ENCODE data around the gene KAT2B. TPM values are rescaled to one million over a fixed set of nuclear protein-coding genes. Genes with fewer than 3 reads are reported as not detected.

The KAT2B gene
- total RNA-seq, 2 donors from 2014 or later = 8.5 to 25.9 TPM

DNA sequence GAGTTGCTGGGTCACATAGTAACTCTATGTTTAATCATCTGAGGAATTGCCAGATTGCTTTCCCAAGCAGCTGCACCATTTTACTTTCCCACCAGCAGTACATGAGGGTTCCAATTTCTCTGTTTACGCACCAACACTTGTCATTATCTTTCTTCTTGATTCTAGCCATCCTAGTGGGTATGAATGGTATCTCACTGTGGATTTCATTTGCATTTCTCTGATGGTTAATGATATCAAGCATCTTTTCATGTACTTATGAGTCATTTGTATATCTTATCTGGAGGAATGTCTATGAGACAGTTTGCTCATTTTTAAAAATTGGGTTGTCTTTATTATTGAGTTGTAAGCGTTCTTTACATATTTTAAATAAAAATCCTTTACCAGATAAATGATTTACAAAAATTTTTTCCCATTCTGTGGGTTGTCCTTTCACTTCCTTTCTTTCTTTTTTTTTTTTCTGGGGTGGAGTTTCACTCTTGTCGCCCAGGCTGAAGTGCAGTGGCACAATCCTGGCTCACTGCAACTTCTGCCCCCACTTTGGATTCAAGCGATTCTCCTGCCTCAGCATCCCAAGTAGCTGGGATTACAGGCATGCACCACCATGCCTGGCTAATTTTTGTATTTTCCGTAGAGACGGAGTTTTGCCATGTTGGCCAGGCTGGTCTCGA, 154.7 kb downstream of the KAT2B start:
- TF ChIP-seq, protein P1, sequence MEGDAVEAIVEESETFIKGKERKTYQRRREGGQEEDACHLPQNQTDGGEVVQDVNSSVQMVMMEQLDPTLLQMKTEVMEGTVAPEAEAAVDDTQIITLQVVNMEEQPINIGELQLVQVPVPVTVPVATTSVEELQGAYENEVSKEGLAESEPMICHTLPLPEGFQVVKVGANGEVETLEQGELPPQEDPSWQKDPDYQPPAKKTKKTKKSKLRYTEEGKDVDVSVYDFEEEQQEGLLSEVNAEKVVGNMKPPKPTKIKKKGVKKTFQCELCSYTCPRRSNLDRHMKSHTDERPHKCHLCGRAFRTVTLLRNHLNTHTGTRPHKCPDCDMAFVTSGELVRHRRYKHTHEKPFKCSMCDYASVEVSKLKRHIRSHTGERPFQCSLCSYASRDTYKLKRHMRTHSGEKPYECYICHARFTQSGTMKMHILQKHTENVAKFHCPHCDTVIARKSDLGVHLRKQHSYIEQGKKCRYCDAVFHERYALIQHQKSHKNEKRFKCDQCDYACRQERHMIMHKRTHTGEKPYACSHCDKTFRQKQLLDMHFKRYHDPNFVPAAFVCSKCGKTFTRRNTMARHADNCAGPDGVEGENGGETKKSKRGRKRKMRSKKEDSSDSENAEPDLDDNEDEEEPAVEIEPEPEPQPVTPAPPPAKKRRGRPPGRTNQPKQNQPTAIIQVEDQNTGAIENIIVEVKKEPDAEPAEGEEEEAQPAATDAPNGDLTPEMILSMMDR (IDR thresholded peaks at IDR 0.05) = no peak
- no peaks in the 10 kb centered on the region for H3K27me3 ChIP-seq
- DNase-seq = no peak

GRCh38 chr3:20197775-20198174, 157.5 kb downstream of the KAT2B start:
- no peak overlapping the region for H3K4me3 ChIP-seq
- intact Hi-C loops (cut with DNase I) = no loop called here
- no peaks in the 10 kb centered on the region for H3K36me3 ChIP-seq
- TF ChIP-seq, protein P1 (IDR thresholded peaks at IDR 0.05) = no peak
- peak; percentile 44 for DNase-seq
- no peaks in the 10 kb centered on the region for H3K4me1 ChIP-seq
- no peak overlapping the region for H3K9ac ChIP-seq (ENCODE audit: low read depth in 2 of 2, low read length in 2 of 2)
- no peaks in the 10 kb centered on the region for H3K27me3 ChIP-seq
- H3K9me3 ChIP-seq = no peaks in the 10 kb centered on the region
- no peak overlapping the region for H3K27ac ChIP-seq

More for the DNA sequence above, 154.7 kb downstream of the KAT2B start:
- Histone ChIP-seq H3K27ac (no peak overlapping the region), H3K9ac (ENCODE audit: low read depth in 2 of 2, low read length in 2 of 2) (no peak overlapping the region), H3K9me3 (no peaks in the 10 kb centered on the region), H3K4me3 (no peak overlapping the region), H3K4me1 (no peaks in the 10 kb centered on the region), H3K36me3 (no peaks in the 10 kb centered on the region)
- intact Hi-C loops (cut with DNase I) = no loop called here

DNA sequence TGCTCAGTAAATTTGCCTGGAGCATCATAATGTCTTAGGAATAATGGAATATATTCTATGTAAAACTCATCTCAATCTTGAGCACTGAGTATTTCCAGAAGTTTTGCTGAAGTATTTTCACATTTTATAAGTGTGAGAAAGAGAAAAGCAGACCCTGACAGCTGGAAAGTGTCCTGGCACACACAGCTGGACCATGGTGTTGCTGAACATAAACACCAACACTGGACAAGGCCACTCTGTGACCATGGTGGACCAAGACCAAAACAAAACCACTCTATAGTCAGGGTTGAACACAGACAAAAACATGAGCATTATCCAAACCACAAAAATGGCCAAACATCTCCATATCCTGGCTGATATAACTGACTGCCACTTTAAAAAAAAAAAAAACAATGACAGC, 160.9 kb downstream of the KAT2B start:
- Histone ChIP-seq H3K9me3 (no peaks in the 10 kb centered on the region), H3K4me3 (no peak overlapping the region), H3K27ac (no peak overlapping the region), H3K36me3 (no peaks in the 10 kb centered on the region), H3K9ac (ENCODE audit: low read depth in 2 of 2, low read length in 2 of 2) (no peak overlapping the region), H3K27me3 (no peaks in the 10 kb centered on the region), H3K4me1 (no peaks in the 10 kb centered on the region)
- DNase-seq = no peak
- intact Hi-C loops (cut with DNase I) = no loop called here
- TF ChIP-seq, protein P1 (IDR thresholded peaks at IDR 0.05) = no peak

Small RNA genes lying within 50 kb of the gene (microRNA-seq; reads per million reads assigned to microRNA genes)
- not detected for gene MIR3135A

Other genes starting within 250 kb of the KAT2B start
- gene EFHB, start 106.2 kb upstream of the KAT2B start, total RNA-seq = 1 to 10 TPM in 1 of 2 donors, not detected in 1; 1.7 TPM
- gene RAB5A, start 93.3 kb upstream of the KAT2B start, total RNA-seq = 10 to 100 TPM; 40.4 to 87.1 TPM
- gene PP2D1, start 28.2 kb upstream of the KAT2B start, total RNA-seq = not detected
- gene SGO1, start 145.8 kb downstream of the KAT2B start, total RNA-seq = 10 to 100 TPM in 1 of 2 donors, 1 to 10 TPM in 1; 4.0 to 19.5 TPM